HCT116 (cell line): Measurements from ENCODE around the gene CACNA1C. TPM values are rescaled to one million over a fixed set of nuclear protein-coding genes. Genes with fewer than 3 reads are reported as not detected.

ENCODE experiments used
- ATAC-seq: fragments of 200-7000 bp; cut with Tn5 transposase; 2 replicates; pipeline ENCODE4 v1.9.1; 2020; ENCODE audit warnings: mild to moderate bottlenecking, moderate library complexity
- BruUV-seq: library from RNA; stranded (reverse); fragments of 400-500 nt; replicated peaks from 2 replicates; lab custom pipeline; 2021; lab: Mats Ljungman, UMichigan
- CTCF ChIA-PET: fragments of 300-600 bp; sonication (Branson Sonifier 250); formaldehyde crosslinking; loops from one replicate; lab custom pipeline; 2021; ENCODE audit warnings: antibody characterized with exemption; lab: Charles Lee
- POLR2A ChIA-PET: fragments of 300-600, 350-600 bp; sonication (Branson Sonifier 250); formaldehyde crosslinking; loops from one replicate; lab custom pipeline; 2021; ENCODE audit warnings: antibody characterized with exemption; lab: Charles Lee
- RAD21 ChIA-PET, 2 experiments: fragments of 300-600 bp; sonication (Branson Sonifier 250); formaldehyde crosslinking; loops; one replicate each; lab custom pipeline; 2023; ENCODE audit warnings: low total read pairs in 2 of 2; ENCODE audit not compliant: uncharacterized antibody in 2 of 2, unreplicated experiment in 2 of 2, low non-redundant PET in 1 of 2; lab: Charles Lee
- DNase-seq: peaks from one replicate; pipeline ENCODE4 v3.0.0-alpha.2; 2010; ENCODE audit warnings: low read depth, low spot score
- H2AFZ ChIP-seq: fragments of 200-600 bp; shearing (Covaris generic), sonication (generic); 2 replicates; pipeline ENCODE4 v1.6.1; 2017; ENCODE audit warnings: low read depth, mixed run types, mixed read lengths, antibody characterized with exemption, low read length; ENCODE audit not compliant: poor library complexity, severe bottlenecking
- H3K27ac ChIP-seq: 2 replicates; pipeline ENCODE4 v1.5.1; 2012; ENCODE audit warnings: low read depth, low read length
- H3K27me3 ChIP-seq: fragments of 200-600 bp; sonication (generic); 2 replicates; pipeline ENCODE4 v1.6.1; 2016; ENCODE audit warnings: mixed run types, low read length, mixed read lengths; ENCODE audit not compliant: insufficient read depth
- H3K36me3 ChIP-seq, 2 experiments: fragments of 200-500 bp in 1 of 2; fragments of 200-600 bp in 1 of 2; sonication (Bioruptor generic) in 1 of 2; sonication (generic) in 1 of 2; 2 replicates each; pipeline versions ENCODE4 v1.5.1 to v1.6.1; 2014 to 2016; ENCODE audit warnings: low read length in 2 of 2, inconsistent platforms in 1 of 2, mixed read lengths in 1 of 2, mixed run types in 1 of 2; ENCODE audit not compliant: insufficient read depth in 2 of 2, control insufficient read depth in 1 of 2
- H3K4me1 ChIP-seq, 2 experiments: fragments of 200-600 bp in 1 of 2; sonication (generic) in 1 of 2; 2 replicates each; pipeline versions ENCODE4 v1.5.1 to v1.6.1; 2012 to 2017; ENCODE audit warnings: low read length in 2 of 2, inconsistent platforms in 1 of 2, mild to moderate bottlenecking in 1 of 2, mixed read lengths in 1 of 2, mixed run types in 1 of 2, moderate library complexity in 1 of 2; ENCODE audit not compliant: insufficient read depth in 2 of 2, control insufficient read depth in 1 of 2
- H3K4me2 ChIP-seq: fragments of 200-600 bp; sonication (generic); 2 replicates; pipeline ENCODE4 v1.6.1; 2017; ENCODE audit warnings: mixed run types, low read length, mixed read lengths
- H3K4me3 ChIP-seq, 2 experiments: fragments of 200-600 bp in 1 of 2; sonication (generic) in 1 of 2; replicated peaks in 1 of 2; 2 replicates each; pipeline ENCODE4 v1.5.1; 2011 to 2016; ENCODE audit warnings: low read length in 2 of 2, control low read depth in 1 of 2, low read depth in 1 of 2, mild to moderate bottlenecking in 1 of 2, mixed read lengths in 1 of 2, mixed run types in 1 of 2
- H3K79me2 ChIP-seq: fragments of 200-600 bp; sonication (generic); 2 replicates; pipeline ENCODE4 v1.6.1; 2017; ENCODE audit warnings: mild to moderate bottlenecking, mixed run types, low read length, moderate library complexity, mixed read lengths; ENCODE audit not compliant: insufficient read depth
- H3K9ac ChIP-seq: fragments of 200-600 bp; sonication (generic); 2 replicates; pipeline ENCODE4 v1.6.1; 2016; ENCODE audit warnings: low read length, mixed read lengths
- H3K9me2 ChIP-seq: fragments of 200-600 bp; sonication (generic), shearing (Covaris generic); 2 replicates; pipeline ENCODE4 v1.6.1; 2017; ENCODE audit warnings: mixed run types, mild to moderate bottlenecking, moderate library complexity; ENCODE audit not compliant: insufficient read depth
- H3K9me3 ChIP-seq, 2 experiments: fragments of 200-500 bp in 1 of 2; fragments of 200-600 bp in 1 of 2; sonication (Bioruptor generic) in 1 of 2; sonication (generic) in 1 of 2; 2 replicates each; pipeline ENCODE4 v1.6.1; 2014 to 2017; ENCODE audit warnings: low read length in 2 of 2, mixed read lengths in 2 of 2, inconsistent platforms in 1 of 2, low read depth in 1 of 2, mild to moderate bottlenecking in 1 of 2, mixed run types in 1 of 2, moderate library complexity in 1 of 2; ENCODE audit not compliant: control insufficient read depth in 1 of 2, insufficient read depth in 1 of 2
- H4K20me1 ChIP-seq: fragments of 200-600 bp; sonication (generic), shearing (Covaris generic); 2 replicates; pipeline ENCODE4 v1.6.1; 2017; ENCODE audit warnings: mixed run types, mild to moderate bottlenecking, moderate library complexity; ENCODE audit not compliant: insufficient read depth
- CBX3 ChIP-seq: IDR thresholded peaks from 2 replicates; pipeline ENCODE4 v1.6.1; 2012; ENCODE audit warnings: low read depth
- CTCF ChIP-seq, 3 experiments: fragments of 200-600 bp in 1 of 3; sonication (generic) in 1 of 3; IDR thresholded peaks in 2 of 3; conservative IDR thresholded peaks in 1 of 3; 2 replicates each; pipeline ENCODE4 v1.5.1; 2012 to 2017; ENCODE audit warnings: low read depth in 2 of 3, low read length in 2 of 3, antibody characterized with exemption in 1 of 3, borderline replicate concordance in 1 of 3, control low read depth in 1 of 3, mild to moderate bottlenecking in 1 of 3, mixed read lengths in 1 of 3, mixed run types in 1 of 3, moderate library complexity in 1 of 3; ENCODE audit not compliant: insufficient read depth in 1 of 3
- ELF1 ChIP-seq: IDR thresholded peaks from 2 replicates; pipeline ENCODE4 v1.6.1; 2012; ENCODE audit warnings: low read depth, borderline replicate concordance
- EZH2 ChIP-seq: fragments of 200-600 bp; sonication (generic); IDR thresholded peaks from 2 replicates; pipeline ENCODE4 v1.6.1; 2017; ENCODE audit warnings: antibody characterized with exemption, mixed run types
- FOSL1 ChIP-seq: IDR thresholded peaks from 2 replicates; pipeline ENCODE4 v1.6.1; 2012; ENCODE audit warnings: low read depth
- MAX ChIP-seq: IDR thresholded peaks from 2 replicates; pipeline ENCODE4 v1.6.1; 2012
- POLR2A ChIP-seq: IDR thresholded peaks from 2 replicates; pipeline ENCODE4 v1.7.0; 2011; ENCODE audit warnings: borderline replicate concordance; ENCODE audit not compliant: insufficient read depth, insufficient read length; ENCODE audit errors: extremely low read depth
- RAD21 ChIP-seq: IDR thresholded peaks from 2 replicates; pipeline ENCODE4 v1.6.1; 2012; ENCODE audit warnings: low read depth, mild to moderate bottlenecking
- SIN3A ChIP-seq: IDR thresholded peaks from 2 replicates; pipeline ENCODE4 v1.6.1; 2012; ENCODE audit warnings: low read depth
- SP1 ChIP-seq: IDR thresholded peaks from 2 replicates; pipeline ENCODE4 v1.6.1; 2012; ENCODE audit warnings: low read depth
- SRF ChIP-seq: IDR thresholded peaks from 2 replicates; pipeline ENCODE4 v1.6.1; 2012; ENCODE audit warnings: low read depth
- TCF7L2 ChIP-seq: IDR thresholded peaks from 2 replicates; pipeline ENCODE4 v1.7.0; 2011; ENCODE audit warnings: borderline replicate concordance, inconsistent platforms; ENCODE audit not compliant: insufficient read depth, insufficient read length; ENCODE audit errors: extremely low read depth
- YY1 ChIP-seq: IDR thresholded peaks from 2 replicates; pipeline ENCODE4 v1.6.1; 2011; ENCODE audit warnings: low read length, low read depth, moderate library complexity, mild to moderate bottlenecking; ENCODE audit not compliant: insufficient replicate concordance; ENCODE audit errors: extremely low read depth
- intact Hi-C: fragments of 100-400 bp; cut with micrococcal nuclease; formaldehyde crosslinking; loops from 2 replicates; pipeline ENCODE4 v1.10.0; 2022
- total RNA-seq: library from RNA; stranded (reverse); gene quantifications from one replicate; pipeline ENCODE4 v1.2.1, GENCODE V29; 2021; ENCODE audit not compliant: unreplicated experiment
- TF ChIP-seq, protein P1 (sequence below): IDR thresholded peaks from 2 replicates; pipeline ENCODE4 v1.6.1; 2012; ENCODE audit warnings: low read depth

Gene CACNA1C
- total RNA-seq, 1 experiment from 2014 or later: 0.05 TPM

DNA sequence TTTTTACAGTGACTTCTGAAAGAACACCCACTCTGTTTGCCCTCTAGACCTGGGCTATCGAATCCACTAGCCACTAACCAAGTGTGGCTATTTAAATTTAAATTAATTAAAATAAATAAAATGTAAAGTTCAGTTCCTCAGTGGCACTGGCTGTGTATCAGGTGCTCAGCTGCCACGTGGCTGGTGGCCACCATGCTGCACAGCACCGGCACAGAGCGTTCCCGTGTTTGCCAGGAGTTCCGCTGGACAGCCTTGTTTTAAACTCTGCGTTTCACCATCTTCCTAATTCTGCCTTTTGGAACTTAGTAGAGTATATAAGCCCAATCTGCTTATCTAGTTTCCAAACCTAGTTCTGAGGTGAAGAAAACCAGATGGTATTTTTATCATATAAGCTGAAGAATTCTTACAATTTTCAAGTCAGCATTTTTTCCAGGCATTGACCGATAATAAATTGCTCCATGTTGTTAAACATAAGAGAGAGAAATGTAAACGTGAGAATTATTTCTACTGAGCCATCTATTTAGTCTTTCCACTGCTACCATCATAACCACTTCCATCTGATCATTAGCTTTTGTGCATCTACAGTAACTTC lies 339.0 kb downstream of the CACNA1C start:
- Histone ChIP-seq H3K4me3 (no peak overlapping the region), H3K9me2 (no peaks in the 10 kb centered on the region), H3K27me3 (no peaks in the 10 kb centered on the region), H3K4me1 (peaks cover 0 to 4% of the 10 kb centered on the region in 2 experiments; a peak in 2 of 4 replicates), H3K27ac (no peak overlapping the region), H3K36me3 (no peaks in the 10 kb centered on the region), H3K4me2 (no peak overlapping the region), H3K79me2 (no peaks in the 10 kb centered on the region), H2AFZ (no peak overlapping the region), H3K9me3 (no peaks in the 10 kb centered on the region), H4K20me1 (no peaks in the 10 kb centered on the region), H3K9ac (no peak overlapping the region)
- ATAC-seq (no peak), DNase-seq (no peak)
- ChIA-PET RAD21 (no interaction called here), CTCF (no interaction called here), POLR2A (no interaction called here)
- no TSS peak for BruUV-seq
- intact Hi-C loops: no loop called here
- TF ChIP-seq SIN3A (no peak), SP1 (no peak), RAD21 (no peak), YY1 (no peak), MAX (no peak), CBX3 (no peak), ELF1 (no peak), SRF (no peak), POLR2A (no peak), FOSL1 (no peak), EZH2 (no peak), TCF7L2 (no peak), CTCF (IDR thresholded peaks at IDR 0.05 in 2 of 3, conservative IDR thresholded peaks at IDR 0.05 in 1 of 3; ENCODE audit: borderline replicate concordance in 1 of 3, insufficient read depth in 1 of 3, low read depth in 2 of 3, low read length in 2 of 3) (no peak)
- TF ChIP-seq, protein P1, sequence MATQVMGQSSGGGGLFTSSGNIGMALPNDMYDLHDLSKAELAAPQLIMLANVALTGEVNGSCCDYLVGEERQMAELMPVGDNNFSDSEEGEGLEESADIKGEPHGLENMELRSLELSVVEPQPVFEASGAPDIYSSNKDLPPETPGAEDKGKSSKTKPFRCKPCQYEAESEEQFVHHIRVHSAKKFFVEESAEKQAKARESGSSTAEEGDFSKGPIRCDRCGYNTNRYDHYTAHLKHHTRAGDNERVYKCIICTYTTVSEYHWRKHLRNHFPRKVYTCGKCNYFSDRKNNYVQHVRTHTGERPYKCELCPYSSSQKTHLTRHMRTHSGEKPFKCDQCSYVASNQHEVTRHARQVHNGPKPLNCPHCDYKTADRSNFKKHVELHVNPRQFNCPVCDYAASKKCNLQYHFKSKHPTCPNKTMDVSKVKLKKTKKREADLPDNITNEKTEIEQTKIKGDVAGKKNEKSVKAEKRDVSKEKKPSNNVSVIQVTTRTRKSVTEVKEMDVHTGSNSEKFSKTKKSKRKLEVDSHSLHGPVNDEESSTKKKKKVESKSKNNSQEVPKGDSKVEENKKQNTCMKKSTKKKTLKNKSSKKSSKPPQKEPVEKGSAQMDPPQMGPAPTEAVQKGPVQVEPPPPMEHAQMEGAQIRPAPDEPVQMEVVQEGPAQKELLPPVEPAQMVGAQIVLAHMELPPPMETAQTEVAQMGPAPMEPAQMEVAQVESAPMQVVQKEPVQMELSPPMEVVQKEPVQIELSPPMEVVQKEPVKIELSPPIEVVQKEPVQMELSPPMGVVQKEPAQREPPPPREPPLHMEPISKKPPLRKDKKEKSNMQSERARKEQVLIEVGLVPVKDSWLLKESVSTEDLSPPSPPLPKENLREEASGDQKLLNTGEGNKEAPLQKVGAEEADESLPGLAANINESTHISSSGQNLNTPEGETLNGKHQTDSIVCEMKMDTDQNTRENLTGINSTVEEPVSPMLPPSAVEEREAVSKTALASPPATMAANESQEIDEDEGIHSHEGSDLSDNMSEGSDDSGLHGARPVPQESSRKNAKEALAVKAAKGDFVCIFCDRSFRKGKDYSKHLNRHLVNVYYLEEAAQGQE: no peak
